ENCODE data around the gene ARMC3.

ARMC3 gene

GRCh38 chr10:23075672-23076071 lies 147.8 kb downstream of the ARMC3 start:
- peaks cover 9% of the 10 kb centered on the region for H3K9me3 Mint-ChIP-seq
- peaks cover 6% of the 10 kb centered on the region for H3K27me3 Mint-ChIP-seq (ENCODE audit: low read depth)
- peak overlapping the region in 1 of 3 experiments; percentile 39 for H3K27ac Mint-ChIP-seq
- H3K4me3 Mint-ChIP-seq, result no peak overlapping the region
- H3K36me3 Mint-ChIP-seq (ENCODE audit: low read depth), result no peaks in the 10 kb centered on the region
- no peak for TF ChIP-seq CTCF (IDR thresholded peaks at IDR 0.05; ENCODE audit: unreplicated experiment in 3 of 3)
- peaks cover 64% of the 10 kb centered on the region for H3K4me1 Mint-ChIP-seq

- Mint-ChIP-seq H3K27ac (no peak overlapping the region), H3K36me3 (ENCODE audit: low read depth) (no peaks in the 10 kb centered on the region), H3K27me3 (ENCODE audit: low read depth) (peaks cover 6% of the 10 kb centered on the region), H3K9me3 (peaks cover 9% of the 10 kb centered on the region), H3K4me1 (peaks cover 64% of the 10 kb centered on the region), H3K4me3 (no peak overlapping the region)
- TF ChIP-seq CTCF (IDR thresholded peaks at IDR 0.05; ENCODE audit: unreplicated experiment in 3 of 3), result no peak
Observed at GRCh38 chr10:23078114-23078513, 150.3 kb downstream of the ARMC3 start.

- peak overlapping the region in 1 of 3 experiments; percentile 26 for H3K4me3 Mint-ChIP-seq
- H3K27ac Mint-ChIP-seq, result peak overlapping the region; percentile 26 to 70 (median 65)
- TF ChIP-seq CTCF (IDR thresholded peaks at IDR 0.05; ENCODE audit: unreplicated experiment in 3 of 3), result no peak
- H3K9me3 Mint-ChIP-seq, result peaks cover 9% of the 10 kb centered on the region
- no peaks in the 10 kb centered on the region for H3K36me3 Mint-ChIP-seq (ENCODE audit: low read depth)
- peaks cover 56% of the 10 kb centered on the region for H3K4me1 Mint-ChIP-seq
- no peaks in the 10 kb centered on the region for H3K27me3 Mint-ChIP-seq (ENCODE audit: low read depth)
Observed at GRCh38 chr10:23079700-23080099, 151.8 kb downstream of the ARMC3 start.

- Mint-ChIP-seq H3K36me3 (ENCODE audit: low read depth) (no peaks in the 10 kb centered on the region), H3K4me3 (no peak overlapping the region), H3K27me3 (ENCODE audit: low read depth) (no peaks in the 10 kb centered on the region), H3K9me3 (peaks cover 11% of the 10 kb centered on the region), H3K4me1 (peaks cover 50% of the 10 kb centered on the region), H3K27ac (peak overlapping the region; percentile 26 to 70 (median 65))
- TF ChIP-seq CTCF (IDR thresholded peaks at IDR 0.05; ENCODE audit: unreplicated experiment in 3 of 3), result no peak
Observed at GRCh38 chr10:23080262-23080661, 152.4 kb downstream of the ARMC3 start.

GRCh38 chr10:23081221-23081750 lies 153.4 kb downstream of the ARMC3 start:
- Mint-ChIP-seq H3K27me3 (ENCODE audit: low read depth) (no peaks in the 10 kb centered on the region), H3K9me3 (peaks cover 8% of the 10 kb centered on the region), H3K27ac (peak overlapping the region; percentile 39 to 49 (median 48)), H3K36me3 (ENCODE audit: low read depth) (no peaks in the 10 kb centered on the region), H3K4me3 (no peak overlapping the region), H3K4me1 (peaks cover 44% of the 10 kb centered on the region)
- TF ChIP-seq CTCF (IDR thresholded peaks at IDR 0.05; ENCODE audit: unreplicated experiment in 3 of 3), result no peak

GRCh38 chr10:23081891-23082290 lies 154.0 kb downstream of the ARMC3 start:
- Mint-ChIP-seq H3K4me3 (no peak overlapping the region), H3K27ac (peak overlapping the region in 2 of 3 experiments; percentile 39 to 49), H3K4me1 (peaks cover 38% of the 10 kb centered on the region), H3K36me3 (ENCODE audit: low read depth) (no peaks in the 10 kb centered on the region), H3K9me3 (peaks cover 4% of the 10 kb centered on the region), H3K27me3 (ENCODE audit: low read depth) (no peaks in the 10 kb centered on the region)
- no peak for TF ChIP-seq CTCF (IDR thresholded peaks at IDR 0.05; ENCODE audit: unreplicated experiment in 3 of 3)
